Ovary (tissue), 9 donors: ENCODE measurements around the gene BACH2. TPM values are rescaled to one million over a fixed set of nuclear protein-coding genes. Genes with fewer than 3 reads are reported as not detected.

ENCODE experiments used
- DNase-seq, 5 donors: peaks; one replicate each; pipeline ENCODE4 v3.0.0-alpha.2; 2019 to 2020
- H3K27ac ChIP-seq, 2 donors: fragments of 200-600 bp; one replicate each; pipeline versions ENCODE4 v1.5.1 to v1.8.0; 2019 to 2022
- H3K27me3 ChIP-seq: fragments of 200-600 bp; one replicate; pipeline ENCODE4 v1.8.0; 2022
- H3K36me3 ChIP-seq: fragments of 200-600 bp; sonication (generic); one replicate; pipeline ENCODE4 v1.5.1; 2019
- H3K4me1 ChIP-seq: one replicate; pipeline ENCODE4 v1.8.1; 2013; ENCODE audit warnings: mild to moderate bottlenecking, moderate library complexity; ENCODE audit not compliant: insufficient read depth
- H3K4me3 ChIP-seq: fragments of 200-600 bp; sonication (generic); one replicate; pipeline ENCODE4 v1.5.1; 2017
- H3K9me3 ChIP-seq, 2 donors: fragments of 200-600 bp in 1 of 2; sonication (generic) in 1 of 2; one replicate each; pipeline versions ENCODE4 v1.5.1 to v1.8.1; 2013 to 2019; ENCODE audit warnings: mild to moderate bottlenecking in 1 of 2, moderate library complexity in 1 of 2
- CTCF ChIP-seq, 3 donors: fragments of 450-650 bp in 2 of 3; fragments of 200-600 bp in 1 of 3; IDR thresholded peaks; one replicate each; pipeline versions ENCODE4 v1.5.1 to v1.8.0; 2016 to 2022; ENCODE audit warnings: antibody characterized with exemption in 3 of 3, mild to moderate bottlenecking in 1 of 3
- EP300 ChIP-seq: sonication (generic); formaldehyde crosslinking; IDR thresholded peaks from one replicate; pipeline ENCODE4 v1.6.1; 2017; ENCODE audit warnings: antibody characterized with exemption
- POLR2A ChIP-seq: fragments of 450-650 bp; IDR thresholded peaks from one replicate; pipeline ENCODE4 v1.6.1; 2017; ENCODE audit warnings: antibody characterized with exemption, mild to moderate bottlenecking, moderate library complexity
- WGBS, 3 donors: extraction: QIAGEN DNeasy Blood & Tissue Kit in 1 of 3; methylation state at CpG; one replicate each; pipeline versions ENCODE4 v1.1.5 to v1.1.7; 2013 to 2017; 5-methylcytosine and 5-hydroxymethylcytosine counted together
- intact Hi-C, 4 donors: fragments of 100-400 bp; cut with DNase I; formaldehyde crosslinking; loops; one replicate each; pipeline versions ENCODE4 v1.11.0 to v1.15.1; 2022 to 2023
- polyA plus RNA-seq, 2 donors: library from polyadenylated mRNA; stranded (reverse); fragments of 200-250 nt in 1 of 2; fragments of 350-450 nt in 1 of 2; fragmentation: Illumina TruSeq in 1 of 2; extraction: RNeasy Lipid Tissue Mini Kit (QIAGEN cat#74804) in 1 of 2; gene quantifications; one replicate each; pipeline ENCODE4 v1.2.3, GENCODE V29; 2013 to 2014
- total RNA-seq, 7 donors: library from RNA; depleted of rRNA in 2 of 7; stranded (reverse); fragments of >200 nt in 2 of 7; fragmentation: NEBNext Ultra II Directional in 3 of 7; extraction: Animal tissue kit (Norgen Biotek cat#: 25700) in 3 of 7; gene quantifications; one replicate each; pipeline versions ENCODE4 v1.1.0 to v1.2.4, GENCODE V29; 2016 to 2023
- donor health status: DM: no; HTN: no; CAD: no; lungs with moderate emphysema.
- donor health status: DM: no; HTN: no; CAD: no.
- donor health status: Bipolar disorder and iron deficiency.
- donor health status: DM: yes; HTN: yes; CAD: no.
- donor health status: DM: no; HTN: no; CAD: no.
- donor health status: DM: yes; HTN: yes; CAD: no.

The BACH2 gene
- total and polyA plus RNA-seq, 9 donors: 2.6 to 19.2 (median 10.5) TPM

DNA sequence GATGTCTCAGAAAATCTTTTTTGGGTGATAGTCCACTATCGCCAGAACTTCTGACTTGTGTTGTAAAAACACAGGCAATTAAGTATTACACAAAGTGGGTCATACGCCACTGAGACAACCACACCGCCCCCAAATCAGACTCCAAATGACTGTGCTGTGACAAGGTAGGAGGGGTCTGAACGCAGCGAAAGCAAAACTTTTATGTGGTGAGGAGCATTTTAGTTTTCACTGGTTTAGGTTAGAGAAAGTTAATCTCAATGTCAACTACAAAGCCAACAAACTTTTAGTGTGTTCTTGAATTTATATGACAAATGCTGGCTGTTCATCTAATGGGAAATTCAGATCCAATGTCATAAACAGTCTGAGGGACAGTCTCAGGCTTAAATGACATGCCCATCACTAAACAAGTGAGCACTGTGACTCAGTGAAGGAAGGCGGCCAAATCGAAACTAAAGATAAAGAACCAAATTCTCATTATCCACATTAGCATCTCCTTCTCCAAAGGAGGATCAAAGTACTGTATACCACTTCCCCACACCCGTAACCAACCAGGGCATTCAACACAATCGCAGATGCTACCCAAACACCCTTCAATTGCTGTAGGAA lies 215.7 kb downstream of the BACH2 start:
- no peaks in the 10 kb centered on the region for H3K27me3 ChIP-seq
- H3K36me3 ChIP-seq: no peaks in the 10 kb centered on the region
- no peak for TF ChIP-seq EP300
- TF ChIP-seq POLR2A: no peak
- TF ChIP-seq CTCF (IDR thresholded peaks at IDR 0.05): no peak
- WGBS, 3 donors: 94 to 96% (median 95%) methylated on average over 9 of the region's 9 CpGs
- H3K9me3 ChIP-seq: no peaks in the 10 kb centered on the region
- H3K4me3 ChIP-seq: no peak overlapping the region
- H3K27ac ChIP-seq: no peak overlapping the region
- no peaks in the 10 kb centered on the region for H3K4me1 ChIP-seq
- intact Hi-C loops: no loop called here
- DNase-seq: no peak

DNA sequence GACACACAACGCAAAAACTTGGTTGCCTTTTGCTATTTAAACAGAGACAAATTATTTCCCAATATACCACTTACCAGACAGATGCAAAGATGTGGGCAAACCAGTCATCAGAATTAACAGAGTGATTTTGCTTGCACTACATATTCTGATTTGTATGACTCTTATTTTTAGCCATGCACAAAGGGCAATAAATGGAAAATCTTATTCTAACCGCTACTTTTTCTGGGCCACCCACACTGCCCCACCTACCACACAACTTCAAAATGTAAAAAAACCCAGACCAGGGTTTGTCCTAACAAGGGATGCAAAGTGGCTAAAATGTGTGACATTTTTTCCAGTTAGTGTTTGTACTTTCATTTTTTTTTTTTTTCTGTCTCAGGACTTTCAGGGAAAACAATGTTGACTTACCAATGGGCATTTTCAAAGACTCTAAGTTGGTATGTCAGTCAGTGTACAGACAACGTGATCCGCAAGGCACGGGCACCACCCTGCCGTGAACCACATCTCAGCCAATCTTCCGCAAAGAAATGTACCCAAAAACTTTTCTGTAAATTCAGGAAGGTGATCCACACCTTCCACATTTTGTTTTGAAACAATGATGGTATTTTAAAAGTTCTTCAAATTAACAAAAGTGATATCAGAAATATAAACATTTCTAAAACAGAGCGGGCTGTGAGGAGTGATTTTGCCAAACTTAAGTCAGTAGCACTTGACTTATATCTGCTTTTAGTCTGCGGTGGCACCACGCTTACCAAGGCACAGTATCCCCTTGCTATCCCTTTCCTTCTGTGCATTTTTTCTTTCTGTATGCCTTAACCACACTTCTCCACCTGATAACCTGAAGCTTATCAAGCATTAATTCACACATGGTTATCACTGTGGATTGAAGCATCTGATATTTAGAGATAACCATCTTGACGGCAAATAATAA lies 216.8 kb downstream of the BACH2 start:
- H3K4me3 ChIP-seq: no peak overlapping the region
- no peaks in the 10 kb centered on the region for H3K9me3 ChIP-seq
- H3K27me3 ChIP-seq: no peaks in the 10 kb centered on the region
- H3K36me3 ChIP-seq: no peaks in the 10 kb centered on the region
- H3K4me1 ChIP-seq: no peaks in the 10 kb centered on the region
- TF ChIP-seq POLR2A: no peak
- TF ChIP-seq CTCF (IDR thresholded peaks at IDR 0.05): no peak
- TF ChIP-seq EP300: no peak
- 90 to 96% (median 92%) methylated on average over 11 of the region's 11 CpGs for WGBS, 3 donors
- intact Hi-C loops: no loop called here
- no peak overlapping the region for H3K27ac ChIP-seq
- no peak for DNase-seq

GRCh38 chr6:90078513-90079289 lies 217.9 kb downstream of the BACH2 start:
- H3K4me1 ChIP-seq: no peaks in the 10 kb centered on the region
- no peak overlapping the region for H3K4me3 ChIP-seq
- no peaks in the 10 kb centered on the region for H3K9me3 ChIP-seq
- TF ChIP-seq POLR2A (no peak), CTCF (IDR thresholded peaks at IDR 0.05) (no peak), EP300 (no peak)
- intact Hi-C loops: no loop called here
- H3K36me3 ChIP-seq: no peaks in the 10 kb centered on the region
- no peak overlapping the region for H3K27ac ChIP-seq
- WGBS, 3 donors: 77 to 79% (median 78%) methylated on average over 10 of the region's 10 CpGs
- H3K27me3 ChIP-seq: no peaks in the 10 kb centered on the region
- DNase-seq: no peak
